OCI-LY3 (cell line): ENCODE data around the gene ATXN7.

Experiments used
- H2AFZ ChIP-seq: fragments of 200-600, 300-600 bp; shearing (Covaris generic); 2 replicates; pipeline ENCODE4 v1.6.0; 2014; ENCODE audit warnings: antibody characterized with exemption, low read depth, low read length
- H3K27ac ChIP-seq: fragments of 200-600, 300-600 bp; sonication (generic); 2 replicates; pipeline ENCODE4 v1.5.1; 2014; ENCODE audit warnings: mild to moderate bottlenecking, low read length, moderate library complexity, mixed read lengths
- H3K27me3 ChIP-seq: fragments of 200-600, 300-600 bp; sonication (generic); 2 replicates; pipeline ENCODE4 v1.6.1; 2014; ENCODE audit warnings: low read depth, low read length, mixed read lengths
- H3K36me3 ChIP-seq: fragments of 200-600, 300-600 bp; sonication (generic); replicated peaks from 2 replicates; pipeline ENCODE3; 2014; ENCODE audit warnings: low read depth, low read length, mixed read lengths
- H3K4me1 ChIP-seq: fragments of 300-600, 200-600 bp; sonication (generic); 2 replicates; pipeline ENCODE4 v1.6.1; 2014; ENCODE audit warnings: low read length, mixed read lengths
- H3K4me2 ChIP-seq: fragments of 200-600, 300-600 bp; sonication (generic); 2 replicates; pipeline ENCODE4 v1.6.1; 2014; ENCODE audit warnings: low read length, mixed read lengths
- H3K4me3 ChIP-seq: fragments of 300-600, 200-600 bp; sonication (generic); 2 replicates; pipeline ENCODE4 v1.5.1; 2014; ENCODE audit warnings: antibody characterized with exemption, mild to moderate bottlenecking, low read length, moderate library complexity
- H3K79me2 ChIP-seq: fragments of 300-600, 200-600 bp; shearing (Covaris generic); 2 replicates; pipeline ENCODE4 v1.6.1; 2014; ENCODE audit warnings: mild to moderate bottlenecking, low read length, mixed read lengths
- H3K9ac ChIP-seq: fragments of 300-600, 200-600 bp; shearing (Covaris generic); 2 replicates; pipeline ENCODE4 v1.6.0; 2014; ENCODE audit warnings: mild to moderate bottlenecking, low read length, moderate library complexity
- H3K9me3 ChIP-seq: fragments of 200-600, 300-600 bp; shearing (Covaris generic); 2 replicates; pipeline ENCODE4 v1.6.1; 2014; ENCODE audit warnings: low read length, mixed read lengths; ENCODE audit not compliant: insufficient read depth
- H4K20me1 ChIP-seq: fragments of 200-600, 300-600 bp; sonication (generic); 2 replicates; pipeline ENCODE4 v1.6.1; 2016; ENCODE audit warnings: low read length, mixed read lengths; ENCODE audit not compliant: insufficient read depth
- EZH2phosphoT487 ChIP-seq: fragments of 200-600 bp; shearing (Covaris generic); IDR thresholded peaks from 2 replicates; pipeline ENCODE4 v1.6.1; 2018; ENCODE audit warnings: antibody characterized with exemption, mixed run types, low read depth
- TF ChIP-seq, protein P1 (sequence below): fragments of 200-600, 300-600 bp; sonication (generic); IDR thresholded peaks from 2 replicates; pipeline ENCODE4 v1.5.1; 2014; ENCODE audit warnings: antibody characterized with exemption, low read length, low read depth

The ATXN7 gene

DNA sequence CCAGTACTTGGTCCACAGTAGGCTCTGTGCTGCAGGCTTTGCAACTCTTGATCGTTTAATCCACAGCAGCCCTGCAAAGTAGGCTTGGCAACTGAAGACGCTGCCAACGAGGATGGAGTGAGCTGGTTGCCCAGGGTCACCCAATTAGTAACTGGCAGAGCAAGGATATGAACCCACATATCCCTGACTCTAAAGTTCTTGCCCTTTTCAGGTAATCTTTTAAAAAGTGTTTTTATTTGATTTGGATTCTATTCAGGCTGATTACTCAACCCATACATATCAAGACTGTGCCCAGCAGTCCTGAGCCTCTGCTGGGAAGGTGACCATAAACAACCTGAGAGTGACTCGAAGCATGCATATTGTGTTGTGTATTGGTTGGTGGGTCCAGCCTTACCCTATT lies 109.3 kb downstream of the ATXN7 start:
- peaks cover 12% of the 10 kb centered on the region for H3K36me3 ChIP-seq
- no peak overlapping the region for H2AFZ ChIP-seq
- H3K27me3 ChIP-seq = no peaks in the 10 kb centered on the region
- H3K79me2 ChIP-seq = peaks cover 37% of the 10 kb centered on the region; the same call in 1 of the 2 replicates
- H3K4me3 ChIP-seq = no peak overlapping the region
- TF ChIP-seq, protein P1, sequence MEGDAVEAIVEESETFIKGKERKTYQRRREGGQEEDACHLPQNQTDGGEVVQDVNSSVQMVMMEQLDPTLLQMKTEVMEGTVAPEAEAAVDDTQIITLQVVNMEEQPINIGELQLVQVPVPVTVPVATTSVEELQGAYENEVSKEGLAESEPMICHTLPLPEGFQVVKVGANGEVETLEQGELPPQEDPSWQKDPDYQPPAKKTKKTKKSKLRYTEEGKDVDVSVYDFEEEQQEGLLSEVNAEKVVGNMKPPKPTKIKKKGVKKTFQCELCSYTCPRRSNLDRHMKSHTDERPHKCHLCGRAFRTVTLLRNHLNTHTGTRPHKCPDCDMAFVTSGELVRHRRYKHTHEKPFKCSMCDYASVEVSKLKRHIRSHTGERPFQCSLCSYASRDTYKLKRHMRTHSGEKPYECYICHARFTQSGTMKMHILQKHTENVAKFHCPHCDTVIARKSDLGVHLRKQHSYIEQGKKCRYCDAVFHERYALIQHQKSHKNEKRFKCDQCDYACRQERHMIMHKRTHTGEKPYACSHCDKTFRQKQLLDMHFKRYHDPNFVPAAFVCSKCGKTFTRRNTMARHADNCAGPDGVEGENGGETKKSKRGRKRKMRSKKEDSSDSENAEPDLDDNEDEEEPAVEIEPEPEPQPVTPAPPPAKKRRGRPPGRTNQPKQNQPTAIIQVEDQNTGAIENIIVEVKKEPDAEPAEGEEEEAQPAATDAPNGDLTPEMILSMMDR = no peak
- TF ChIP-seq EZH2phosphoT487 = no peak
- H4K20me1 ChIP-seq = peaks cover 39% of the 10 kb centered on the region
- no peak overlapping the region for H3K9ac ChIP-seq
- H3K4me1 ChIP-seq = peaks cover 26% of the 10 kb centered on the region
- H3K27ac ChIP-seq = no peak overlapping the region
- no peak overlapping the region for H3K4me2 ChIP-seq
- no peaks in the 10 kb centered on the region for H3K9me3 ChIP-seq

DNA sequence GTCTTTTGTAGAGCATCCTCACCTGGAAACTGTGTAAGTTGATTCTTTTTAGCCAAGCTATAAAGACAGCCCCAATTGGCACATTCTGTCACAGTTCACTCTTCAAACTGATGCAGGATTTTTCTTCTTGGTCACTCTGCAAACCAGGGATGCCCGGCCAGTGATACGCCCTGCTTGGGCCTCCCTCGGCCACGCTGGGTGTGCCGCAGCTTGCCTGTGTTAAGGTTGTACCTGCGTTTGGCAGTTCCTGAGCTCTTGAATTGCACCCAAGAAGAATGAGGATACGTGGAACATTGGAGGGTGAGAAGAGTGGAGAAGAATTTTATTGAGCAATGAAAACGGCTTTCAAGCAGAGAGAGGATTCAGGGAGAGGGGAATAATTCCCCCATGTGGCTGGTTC lies 109.7 kb downstream of the ATXN7 start:
- Histone ChIP-seq H3K79me2 (peaks cover 37% of the 10 kb centered on the region; the same call in 1 of the 2 replicates), H3K4me2 (no peak overlapping the region), H4K20me1 (peaks cover 35% of the 10 kb centered on the region)

DNA sequence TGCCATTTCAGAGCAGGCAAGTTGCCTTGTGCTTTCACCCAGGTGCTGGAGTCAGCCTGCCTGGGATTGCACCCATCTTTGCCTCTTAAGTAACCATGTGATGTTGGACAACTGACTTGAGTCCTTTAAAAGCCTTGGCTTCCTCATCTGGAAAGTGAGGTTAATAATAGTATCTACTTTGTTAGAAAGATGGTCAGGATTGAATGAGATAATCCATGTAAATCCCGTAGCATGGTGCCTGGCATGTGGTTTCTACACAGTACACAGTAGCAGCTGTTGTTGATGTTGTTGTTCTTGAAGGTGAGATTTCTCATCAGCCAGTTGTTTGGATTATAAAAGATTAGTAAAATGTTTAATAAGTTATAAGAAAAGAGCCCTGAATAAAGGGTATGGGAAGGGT lies 110.8 kb downstream of the ATXN7 start:
- peaks cover 12% of the 10 kb centered on the region for H3K36me3 ChIP-seq
- H3K9me3 ChIP-seq = no peaks in the 10 kb centered on the region
- H2AFZ ChIP-seq = no peak overlapping the region
- no peak overlapping the region for H3K9ac ChIP-seq
- H3K27me3 ChIP-seq = no peaks in the 10 kb centered on the region
- TF ChIP-seq, protein P1 = no peak
- TF ChIP-seq EZH2phosphoT487 = no peak
- peaks cover 25% of the 10 kb centered on the region for H4K20me1 ChIP-seq
- peaks cover 31% of the 10 kb centered on the region; the same call in 1 of the 2 replicates for H3K79me2 ChIP-seq
- peaks cover 12% of the 10 kb centered on the region for H3K4me1 ChIP-seq
- H3K4me3 ChIP-seq = no peak overlapping the region
- no peak overlapping the region for H3K27ac ChIP-seq
- no peak overlapping the region for H3K4me2 ChIP-seq

More for the DNA sequence above, 109.7 kb downstream of the ATXN7 start:
- Histone ChIP-seq H3K9ac (no peak overlapping the region), H3K4me1 (peaks cover 22% of the 10 kb centered on the region), H3K9me3 (no peaks in the 10 kb centered on the region), H3K36me3 (peaks cover 12% of the 10 kb centered on the region), H3K4me3 (no peak overlapping the region), H2AFZ (no peak overlapping the region), H3K27ac (no peak overlapping the region), H3K27me3 (no peaks in the 10 kb centered on the region)
- no peak for TF ChIP-seq EZH2phosphoT487
- TF ChIP-seq, protein P1 = no peak

DNA sequence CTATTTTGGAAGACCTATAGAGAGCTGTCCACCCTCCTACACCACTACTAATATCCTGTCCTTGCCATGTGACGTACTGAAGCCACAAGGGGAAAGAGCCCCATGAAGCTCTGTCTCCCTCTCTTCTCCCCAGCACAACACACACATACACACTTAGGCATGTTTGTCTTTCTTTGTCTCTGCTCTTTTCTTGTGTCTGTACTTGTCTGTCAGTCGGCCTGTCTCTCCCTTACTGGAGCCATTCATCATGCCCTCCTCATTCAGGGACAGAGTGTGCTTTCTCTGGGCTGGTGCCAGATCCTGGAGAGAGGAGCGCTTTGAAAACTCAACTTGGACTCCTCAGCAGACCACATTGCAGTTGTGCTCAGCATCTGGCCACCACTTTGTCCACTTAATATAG lies 112.1 kb downstream of the ATXN7 start:
- no peak overlapping the region for H3K4me3 ChIP-seq
- H3K4me1 ChIP-seq = peaks cover 7% of the 10 kb centered on the region
- no peak overlapping the region for H3K9ac ChIP-seq
- no peak overlapping the region for H3K27ac ChIP-seq
- H3K9me3 ChIP-seq = no peaks in the 10 kb centered on the region
- H3K36me3 ChIP-seq = peaks cover 22% of the 10 kb centered on the region
- H3K79me2 ChIP-seq = peaks cover 19% of the 10 kb centered on the region; the same call in 1 of the 2 replicates
- no peak overlapping the region for H3K4me2 ChIP-seq
- H4K20me1 ChIP-seq = peaks cover 17% of the 10 kb centered on the region
- no peaks in the 10 kb centered on the region for H3K27me3 ChIP-seq
- no peak for TF ChIP-seq EZH2phosphoT487
- TF ChIP-seq, protein P1 = no peak
- H2AFZ ChIP-seq = no peak overlapping the region
